Stimulated activated CD4-positive, alpha-beta T cell treated with anti-CD3 and anti-CD28 coated beads, Interleukin-12 subunit alpha, Interleukin-12 subunit beta, amount 100 ng/mL, for 24 hours (primary cell): ENCODE data around the gene NFE2L2.
A peak's percentile ranks its signal among the peaks of the same experiment; 100 is the strongest.
"Not testable (repeated sequence)": the region's sequence is repeated elsewhere in the genome, so short reads cannot be mapped to it uniquely, and the experiment has no call there.

Source experiments
- DNase-seq, 2 experiments: peaks; one replicate each; pipeline ENCODE4 v3.0.0-alpha.2; 2020; ENCODE audit warnings: low read depth in 2 of 2

Gene NFE2L2

GRCh38 chr2:177264693-177265587 lies at the start of gene NFE2L2:
TSS of gene NFE2L2 (minus strand) at chr2:177264727. CDS start at chr2:177264576, 151 bp downstream.
- DNase-seq, result peak; percentile 90 to 91

GRCh38 chr2:177314194-177314593 lies 49.7 kb upstream of the NFE2L2 start:
- DNase-seq, result no peak

- DNase-seq, result no peak
These were observed 48.7 kb upstream of the NFE2L2 start for GRCh38 chr2:177313162-177313781.

- DNase-seq, result no peak
These were observed 48.0 kb upstream of the NFE2L2 start for GRCh38 chr2:177312562-177312961.

GRCh38 chr2:177309672-177310309 lies 45.3 kb upstream of the NFE2L2 start:
- DNase-seq, result not testable (repeated sequence)

GRCh38 chr2:177306550-177306949 lies 42.0 kb upstream of the NFE2L2 start:
- DNase-seq, result no peak

GRCh38 chr2:177303939-177304338 lies 39.4 kb upstream of the NFE2L2 start:
- no peak for DNase-seq

- no peak for DNase-seq
These were observed 38.0 kb upstream of the NFE2L2 start for GRCh38 chr2:177302552-177302951.

- no peak for DNase-seq
These were observed 33.7 kb upstream of the NFE2L2 start for GRCh38 chr2:177298191-177298590.

- DNase-seq, result no peak
These were observed 31.5 kb upstream of the NFE2L2 start for GRCh38 chr2:177296040-177296439.

- DNase-seq, result no peak
These were observed 31.0 kb upstream of the NFE2L2 start for GRCh38 chr2:177295484-177295883.

- no peak for DNase-seq
These were observed 27.2 kb upstream of the NFE2L2 start for GRCh38 chr2:177291701-177292100.

GRCh38 chr2:177289824-177290628 lies 25.5 kb upstream of the NFE2L2 start:
- no peak for DNase-seq

GRCh38 chr2:177287814-177288213 lies 23.3 kb upstream of the NFE2L2 start:
- no peak for DNase-seq

GRCh38 chr2:177285892-177286715 lies 21.6 kb upstream of the NFE2L2 start:
- no peak for DNase-seq

- DNase-seq, result no peak
These were observed 20.0 kb upstream of the NFE2L2 start for GRCh38 chr2:177284531-177284930.

GRCh38 chr2:177283906-177284305 lies 19.4 kb upstream of the NFE2L2 start:
- DNase-seq, result no peak

- no peak for DNase-seq
These were observed 18.5 kb upstream of the NFE2L2 start for GRCh38 chr2:177282787-177283572.

- DNase-seq, result no peak
These were observed 17.7 kb upstream of the NFE2L2 start for GRCh38 chr2:177282181-177282641.
